H1 (cell line): ENCODE results near the gene CLINT1. TPM values are rescaled to one million over a fixed set of nuclear protein-coding genes. Genes with fewer than 3 reads are reported as not detected.

Experiments used
- CTCF ChIA-PET: fragments of 300-600 bp; sonication (Branson Sonifier 250); formaldehyde crosslinking; loops from one replicate; lab custom pipeline; 2021; ENCODE audit not compliant: partially characterized antibody; lab: Charles Lee
- POLR2A ChIA-PET: fragments of 300-600 bp; sonication (Branson Sonifier 250); formaldehyde crosslinking; loops from one replicate; lab custom pipeline; 2021; ENCODE audit warnings: inconsistent platforms; ENCODE audit not compliant: partially characterized antibody; lab: Charles Lee
- DNase-seq, 2 experiments: peaks; one replicate each; pipeline versions ENCODE4 v3.0.0 to v3.0.0-alpha.2; 2010 to 2022; ENCODE audit warnings: low spot score in 2 of 2, low read depth in 1 of 2, mixed read lengths in 1 of 2
- FAIRE-seq: peaks from 2 replicates; lab custom pipeline; 2011; peaks lifted over from hg19 to GRCh38; lab: Jason Lieb, UNC
- H2AFZ ChIP-seq: 2 replicates; pipeline ENCODE4 v1.8.1; 2012; ENCODE audit warnings: low read length, inconsistent platforms
- H2AK5ac ChIP-seq: 2 replicates; pipeline ENCODE4 v1.6.1; 2013; ENCODE audit warnings: low read depth, low read length
- H2BK120ac ChIP-seq: replicated peaks from 2 replicates; pipeline ENCODE3; 2013; ENCODE audit warnings: low read depth, low read length, inconsistent platforms
- H2BK12ac ChIP-seq: 2 replicates; pipeline ENCODE4 v1.6.1; 2013; ENCODE audit warnings: low read depth, low read length
- H2BK15ac ChIP-seq: 2 replicates; pipeline ENCODE4 v1.6.1; 2013; ENCODE audit warnings: low read length
- H2BK20ac ChIP-seq: 2 replicates; pipeline ENCODE4 v1.6.1; 2013; ENCODE audit warnings: low read length
- H2BK5ac ChIP-seq: 2 replicates; pipeline ENCODE4 v1.6.1; 2013; ENCODE audit warnings: low read depth, low read length
- H3K14ac ChIP-seq: 2 replicates; pipeline ENCODE4 v1.6.1; 2013; ENCODE audit warnings: inconsistent platforms; ENCODE audit not compliant: insufficient read length
- H3K18ac ChIP-seq: 2 replicates; pipeline ENCODE4 v1.6.1; 2013; ENCODE audit warnings: low read length; ENCODE audit errors: extremely low read depth
- H3K23ac ChIP-seq: 2 replicates; pipeline ENCODE4 v1.6.1; 2013; ENCODE audit warnings: inconsistent platforms; ENCODE audit not compliant: insufficient read length
- H3K23me2 ChIP-seq: 2 replicates; pipeline ENCODE4 v1.6.1; 2013; ENCODE audit warnings: low read depth, low read length
- H3K27ac ChIP-seq: 2 replicates; pipeline ENCODE4 v1.6.1; 2011; ENCODE audit warnings: low read depth, low read length, inconsistent platforms
- H3K27me3 ChIP-seq, 4 experiments: replicated peaks in 1 of 4; 1 replicate in 1 of 4; 2 replicates in 3 of 4; pipeline versions ENCODE4 v1.6.1 to v1.8.1; 2011 to 2013; ENCODE audit warnings: low read length in 3 of 4, mild to moderate bottlenecking in 3 of 4, inconsistent platforms in 2 of 4, mixed read lengths in 2 of 4, moderate library complexity in 1 of 4; ENCODE audit not compliant: control insufficient read depth in 3 of 4, insufficient read depth in 3 of 4; ENCODE audit errors: extremely low read depth in 1 of 4
- H3K36me3 ChIP-seq, 4 experiments: 2 replicates each; pipeline versions ENCODE4 v1.6.1 to v1.8.1; 2011 to 2013; ENCODE audit warnings: mild to moderate bottlenecking in 4 of 4, low read length in 3 of 4, moderate library complexity in 2 of 4, control low read depth in 1 of 4, inconsistent platforms in 1 of 4; ENCODE audit not compliant: insufficient read depth in 4 of 4, control insufficient read depth in 2 of 4
- H3K4ac ChIP-seq: replicated peaks from 2 replicates; pipeline ENCODE3; 2013; ENCODE audit warnings: low read length, low read depth, mixed read lengths, inconsistent platforms; ENCODE audit not compliant: insufficient read length
- H3K4me1 ChIP-seq, 4 experiments: replicated peaks in 1 of 4; 1 replicate in 1 of 4; 2 replicates in 3 of 4; pipeline versions ENCODE4 v1.6.1 to v1.8.1; 2011 to 2013; ENCODE audit warnings: low read length in 3 of 4, inconsistent platforms in 2 of 4, mixed read lengths in 1 of 4; ENCODE audit not compliant: insufficient read depth in 4 of 4, control insufficient read depth in 3 of 4
- H3K4me2 ChIP-seq, 2 experiments: 2 replicates each; pipeline versions ENCODE4 v1.6.1 to v1.8.1; 2011 to 2013; ENCODE audit warnings: low read depth in 2 of 2, low read length in 2 of 2, control low read depth in 1 of 2, inconsistent platforms in 1 of 2, mild to moderate bottlenecking in 1 of 2; ENCODE audit not compliant: insufficient read depth in 1 of 2
- H3K4me3 ChIP-seq, 4 experiments: fragments of 200-600, 300-600 bp in 1 of 4; sonication (generic), shearing (Covaris generic), sonication (Bioruptor Twin) in 1 of 4; 2 replicates each; pipeline versions ENCODE4 v1.5.1 to v1.8.1; 2011 to 2016; ENCODE audit warnings: low read length in 4 of 4, low read depth in 3 of 4, control low read depth in 2 of 4, inconsistent platforms in 2 of 4, mild to moderate bottlenecking in 2 of 4, mixed read lengths in 1 of 4, moderate library complexity in 1 of 4; ENCODE audit not compliant: insufficient read depth in 2 of 4; ENCODE audit errors: extremely low read depth in 1 of 4
- H3K56ac ChIP-seq: replicated peaks from 2 replicates; pipeline ENCODE3; 2013; ENCODE audit warnings: low read depth, mild to moderate bottlenecking, mixed read lengths, low read length, inconsistent platforms; ENCODE audit not compliant: insufficient read length
- H3K79me1 ChIP-seq: 2 replicates; pipeline ENCODE4 v1.6.1; 2013; ENCODE audit warnings: low read depth, low read length, control low read depth
- H3K79me2 ChIP-seq, 2 experiments: 2 replicates each; pipeline versions ENCODE4 v1.6.1 to v1.8.1; 2012 to 2013; ENCODE audit warnings: low read length in 2 of 2, mild to moderate bottlenecking in 2 of 2, inconsistent platforms in 1 of 2; ENCODE audit not compliant: insufficient read depth in 2 of 2, control insufficient read depth in 1 of 2
- H3K9ac ChIP-seq, 4 experiments: replicated peaks in 1 of 4; 1 replicate in 1 of 4; 2 replicates in 3 of 4; pipeline versions ENCODE4 v1.6.1 to v1.8.1; 2011 to 2013; ENCODE audit warnings: low read depth in 3 of 4, low read length in 3 of 4, control low read depth in 2 of 4, mild to moderate bottlenecking in 2 of 4, moderate library complexity in 2 of 4, inconsistent platforms in 1 of 4; ENCODE audit errors: extremely low read depth in 1 of 4
- H3K9me3 ChIP-seq, 2 experiments: 2 replicates each; pipeline versions ENCODE4 v1.6.1 to v1.8.1; 2012 to 2013; ENCODE audit warnings: mild to moderate bottlenecking in 2 of 2, moderate library complexity in 2 of 2, control low read depth in 1 of 2, inconsistent platforms in 1 of 2, low read depth in 1 of 2, low read length in 1 of 2, mixed read lengths in 1 of 2; ENCODE audit not compliant: insufficient read depth in 2 of 2
- H4K20me1 ChIP-seq, 2 experiments: replicated peaks in 1 of 2; 2 replicates each; pipeline versions ENCODE3 to v1.8.1; 2011 to 2013; ENCODE audit warnings: inconsistent platforms in 2 of 2, low read length in 2 of 2, mild to moderate bottlenecking in 1 of 2; ENCODE audit not compliant: insufficient read depth in 2 of 2, control insufficient read depth in 1 of 2
- H4K5ac ChIP-seq: 2 replicates; pipeline ENCODE4 v1.6.1; 2013; ENCODE audit warnings: low read length, low read depth, mixed read lengths, inconsistent platforms; ENCODE audit not compliant: insufficient read length
- H4K8ac ChIP-seq: 2 replicates; pipeline ENCODE4 v1.8.0; 2013; ENCODE audit warnings: mild to moderate bottlenecking, moderate library complexity, low read length, inconsistent platforms; ENCODE audit not compliant: insufficient read depth; ENCODE audit errors: extremely low read depth
- H4K91ac ChIP-seq: replicated peaks from 2 replicates; pipeline ENCODE3; 2013; ENCODE audit warnings: low read length, mixed read lengths, inconsistent platforms; ENCODE audit not compliant: insufficient read length
- CBX5 ChIP-seq: fragments of 300-800, 300-1000 bp; sonication (generic); IDR thresholded peaks from 2 replicates; pipeline ENCODE4 v1.7.1; 2016; ENCODE audit warnings: antibody characterized with exemption, low read length, low read depth
- CEBPB ChIP-seq: IDR thresholded peaks from 2 replicates; pipeline ENCODE4 v1.6.1; 2012; ENCODE audit warnings: low read depth, low read length
- E2F6 ChIP-seq: IDR thresholded peaks from 2 replicates; pipeline ENCODE4 v1.6.1; 2012; ENCODE audit warnings: inconsistent platforms
- EGR1 ChIP-seq: IDR thresholded peaks from 2 replicates; pipeline ENCODE4 v1.6.1; 2011; ENCODE audit warnings: low read depth, low read length, borderline replicate concordance
- HDAC2 ChIP-seq, 2 experiments: fragments of 300-600 bp in 1 of 2; sonication (generic) in 1 of 2; IDR thresholded peaks; 2 replicates each; pipeline ENCODE4 v1.6.1; 2011 to 2012; ENCODE audit warnings: low read depth in 2 of 2, low read length in 2 of 2, mild to moderate bottlenecking in 2 of 2, moderate library complexity in 2 of 2, borderline replicate concordance in 1 of 2, inconsistent platforms in 1 of 2
- KDM4A ChIP-seq: IDR thresholded peaks from one replicate; pipeline ENCODE4 v1.7.1; 2012; ENCODE audit warnings: low read depth, mild to moderate bottlenecking, moderate library complexity, low read length, inconsistent platforms; ENCODE audit not compliant: severe bottlenecking
- PHF8 ChIP-seq: fragments of 200-600 bp; sonication (generic); conservative IDR thresholded peaks from 2 replicates; pipeline ENCODE4 v1.7.1; 2012; ENCODE audit warnings: low read depth, mild to moderate bottlenecking, inconsistent platforms, low read length, moderate library complexity
- RBBP5 ChIP-seq: IDR thresholded peaks from 2 replicates; pipeline ENCODE4 v1.7.1; 2012; ENCODE audit warnings: low read depth, mild to moderate bottlenecking, inconsistent platforms, low read length, moderate library complexity, borderline replicate concordance
- SP1 ChIP-seq: IDR thresholded peaks from 2 replicates; pipeline ENCODE4 v1.6.1; 2011; ENCODE audit warnings: low read depth, low read length
- WGBS, 2 experiments: shearing (Covaris generic) in 1 of 2; methylation state at CpG; one replicate each; pipeline versions ENCODE4 v1.1.6 to v1.1.7; 2013 to 2015; ENCODE audit warnings: low lambda C conversion rate in 2 of 2, mixed read lengths in 2 of 2, inconsistent platforms in 1 of 2, low coverage in 1 of 2, missing lambda C conversion rate in 1 of 2; ENCODE audit not compliant: insufficient replicate concordance in 2 of 2, insufficient coverage in 1 of 2, insufficient read length in 1 of 2; ENCODE audit errors: extremely low coverage in 1 of 2, missing lambda C conversion rate in 1 of 2; 5-methylcytosine and 5-hydroxymethylcytosine counted together
- polyA plus RNA-seq, 7 experiments: library from polyadenylated mRNA; depleted of rRNA in 3 of 7; stranded (reverse) in 5 of 7; unstranded in 2 of 7; fragments of >200 nt in 5 of 7; fragments of 200-250 nt in 2 of 7; gene quantifications; 1 replicate in 5 of 7; 2 replicates in 1 of 7; 4 replicates in 1 of 7; pipeline versions ENCODE4 v1.2.1 to v1.2.3, GENCODE V29; 2011 to 2013; ENCODE audit warnings: missing spikeins in 2 of 7, mixed read lengths in 2 of 7
- total RNA-seq: library from RNA; stranded (reverse); fragmentation: NEBNext Ultra II Directional; extraction: Animal tissue kit (Norgen Biotek cat#: 25700); gene quantifications from 2 replicates; pipeline ENCODE4 v1.2.1, GENCODE V29; 2021

Gene CLINT1
- total and polyA plus RNA-seq, 2 of the 8 experiments (the other 6 are each of a cell fraction or from before 2014, with no cell fraction given): 85.9 to 140 TPM

GRCh38 chr5:157744051-157745011 lies 114.6 kb downstream of the CLINT1 start:
- H3K79me2 ChIP-seq: no peaks in the 10 kb centered on the region
- peaks cover 0 to 3% of the 10 kb centered on the region in 2 experiments for H4K20me1 ChIP-seq
- peak overlapping the region; percentile 93 for H2AFZ ChIP-seq
- H3K9me3 ChIP-seq: no peaks in the 10 kb centered on the region
- H4K5ac ChIP-seq: no peak overlapping the region
- peak overlapping the region; percentile 92 for H4K8ac ChIP-seq
- peaks cover 0 to 13% (median 7%) of the 10 kb centered on the region in 4 experiments; a peak in 5 of 7 replicates for H3K27me3 ChIP-seq
- H2AK5ac ChIP-seq: no peak overlapping the region
- H3K23me2 ChIP-seq: peaks cover 6% of the 10 kb centered on the region; the same call in 1 of the 2 replicates
- H3K56ac ChIP-seq: no peak overlapping the region
- H2BK120ac ChIP-seq: no peak overlapping the region
- no peak overlapping the region for H4K91ac ChIP-seq
- no peak overlapping the region for H2BK5ac ChIP-seq
- H3K14ac ChIP-seq: no peak overlapping the region
- H3K4me3 ChIP-seq: peak overlapping the region; percentile 49 to 85 (median 70)
- H3K79me1 ChIP-seq: no peaks in the 10 kb centered on the region
- H3K9ac ChIP-seq: peak overlapping the region; percentile 15 to 67 (median 38); a peak in 5 of 7 replicates
- H3K4me2 ChIP-seq: peak overlapping the region; percentile 78 to 90
- 38% methylated on average over 20 of the region's 56 CpGs; no CpG with 5 or more reads in 1 of the 2 experiments for WGBS, 2 experiments
- no peak overlapping the region for H3K23ac ChIP-seq
- no peak overlapping the region for H2BK12ac ChIP-seq
- no peak overlapping the region for H3K4ac ChIP-seq
- H3K36me3 ChIP-seq: peaks cover 0 to 3% (median 2%) of the 10 kb centered on the region in 4 experiments; a peak in 4 of 8 replicates
- peaks cover 0 to 7% (median 0%) of the 10 kb centered on the region in 4 experiments; a peak in 3 of 7 replicates for H3K4me1 ChIP-seq
- H2BK20ac ChIP-seq: no peak overlapping the region
- FAIRE-seq: no peak
- no peak overlapping the region for H3K18ac ChIP-seq
- no peak for DNase-seq
- ChIA-PET CTCF (interaction anchor here (0.9 to 4.9 kb wide), 36 partner anchors 9 to 794 kb away, joined by 3 to 57 read pairs (median 4); partner anchors contain the start of genes C5orf52, SOX30 and THG1L), POLR2A (interaction anchor here (0.9 to 2.2 kb wide), 2 partner anchors 13 to 76 kb away, joined by 3 to 10 read pairs; partner anchors contain the start of gene THG1L)
- H3K27ac ChIP-seq: no peak overlapping the region
- H2BK15ac ChIP-seq: no peak overlapping the region
- peak; percentile 47; the same call in 1 of the 2 replicates for TF ChIP-seq PHF8
- no peak for TF ChIP-seq SP1
- TF ChIP-seq EGR1: no peak
- no peak for TF ChIP-seq CBX5
- peak in 1 of 2 experiments; percentile 41; a peak in 1 of 4 replicates for TF ChIP-seq HDAC2 (IDR thresholded peaks at IDR 0.05; ENCODE audit: borderline replicate concordance in 1 of 2, low read depth in 2 of 2, low read length in 2 of 2)
- peak; percentile 64 for TF ChIP-seq KDM4A
- TF ChIP-seq CEBPB: no peak
- 0 out of 2 replicates have a peak, but pooled peaks have one; percentile 8 for TF ChIP-seq E2F6
- TF ChIP-seq RBBP5: peak; percentile 50; the same call in 1 of the 2 replicates
